ENCODE data around the gene ZDHHC5.
A peak's percentile ranks its signal among the peaks of the same experiment; 100 is the strongest.

Gene ZDHHC5, protein sequence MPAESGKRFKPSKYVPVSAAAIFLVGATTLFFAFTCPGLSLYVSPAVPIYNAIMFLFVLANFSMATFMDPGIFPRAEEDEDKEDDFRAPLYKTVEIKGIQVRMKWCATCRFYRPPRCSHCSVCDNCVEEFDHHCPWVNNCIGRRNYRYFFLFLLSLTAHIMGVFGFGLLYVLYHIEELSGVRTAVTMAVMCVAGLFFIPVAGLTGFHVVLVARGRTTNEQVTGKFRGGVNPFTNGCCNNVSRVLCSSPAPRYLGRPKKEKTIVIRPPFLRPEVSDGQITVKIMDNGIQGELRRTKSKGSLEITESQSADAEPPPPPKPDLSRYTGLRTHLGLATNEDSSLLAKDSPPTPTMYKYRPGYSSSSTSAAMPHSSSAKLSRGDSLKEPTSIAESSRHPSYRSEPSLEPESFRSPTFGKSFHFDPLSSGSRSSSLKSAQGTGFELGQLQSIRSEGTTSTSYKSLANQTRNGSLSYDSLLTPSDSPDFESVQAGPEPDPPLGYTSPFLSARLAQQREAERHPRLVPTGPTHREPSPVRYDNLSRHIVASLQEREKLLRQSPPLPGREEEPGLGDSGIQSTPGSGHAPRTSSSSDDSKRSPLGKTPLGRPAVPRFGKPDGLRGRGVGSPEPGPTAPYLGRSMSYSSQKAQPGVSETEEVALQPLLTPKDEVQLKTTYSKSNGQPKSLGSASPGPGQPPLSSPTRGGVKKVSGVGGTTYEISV

DNA sequence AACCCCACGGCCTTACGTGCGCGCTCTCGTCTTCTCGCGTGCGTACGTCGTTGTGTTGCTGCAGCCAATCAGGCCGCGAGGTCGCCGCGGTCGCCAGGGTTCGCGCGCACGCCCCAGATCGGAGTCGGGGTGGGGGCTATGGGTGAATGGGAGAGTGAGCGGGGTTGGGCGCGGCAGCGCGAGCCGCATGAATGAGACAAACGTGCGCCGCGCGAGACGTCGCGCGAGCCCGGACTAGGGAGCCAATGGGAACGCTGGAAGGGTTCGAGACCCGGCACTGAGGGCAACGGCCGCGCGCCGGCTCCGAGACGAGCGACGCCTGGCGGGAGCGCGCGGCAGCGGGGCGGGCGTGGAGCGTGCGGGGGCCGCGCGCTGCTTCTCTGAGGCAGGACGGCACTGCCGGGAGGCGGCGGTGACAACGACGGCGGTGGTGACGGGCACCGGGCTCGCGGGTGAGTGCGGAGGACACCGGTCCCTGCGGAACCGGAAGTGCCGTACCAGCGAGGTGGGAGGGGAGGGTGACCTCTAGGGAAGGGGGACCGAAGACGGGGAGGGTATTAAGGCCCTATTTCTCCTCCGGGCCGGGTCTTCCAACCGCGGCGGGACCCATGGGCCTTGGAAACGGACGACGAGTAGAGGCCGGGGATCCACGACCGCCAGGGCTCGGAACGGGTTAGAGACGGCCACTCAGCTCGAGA lies at the start of gene ZDHHC5:
Gene ZDHHC5, plus strand, starts transcription at position 379 of the 698 bp plus-strand sequence. CDS start 4,977 bp downstream, outside the sequence.
- H3K27ac ChIP-seq (ENCODE audit: low read depth, low read length) = peak within 1 kb of the TSS; percentile 98
- peak within 1 kb of the TSS; percentile 95 for H3K9ac ChIP-seq (ENCODE audit: low read length)
- no peaks in the 10 kb centered on the region for H3K27me3 ChIP-seq (ENCODE audit: control insufficient read depth, insufficient read depth, low read length)
- peak within 1 kb of the TSS; percentile 94 for H3K4me3 ChIP-seq (ENCODE audit: low read length)
- H3K36me3 ChIP-seq (ENCODE audit: control insufficient read depth, insufficient read depth, low read length) = peaks cover 5% of the 10 kb centered on the region
- H3K4me1 ChIP-seq (ENCODE audit: control insufficient read depth, insufficient read depth, low read length) = peaks cover 9% of the 10 kb centered on the region

DNA sequence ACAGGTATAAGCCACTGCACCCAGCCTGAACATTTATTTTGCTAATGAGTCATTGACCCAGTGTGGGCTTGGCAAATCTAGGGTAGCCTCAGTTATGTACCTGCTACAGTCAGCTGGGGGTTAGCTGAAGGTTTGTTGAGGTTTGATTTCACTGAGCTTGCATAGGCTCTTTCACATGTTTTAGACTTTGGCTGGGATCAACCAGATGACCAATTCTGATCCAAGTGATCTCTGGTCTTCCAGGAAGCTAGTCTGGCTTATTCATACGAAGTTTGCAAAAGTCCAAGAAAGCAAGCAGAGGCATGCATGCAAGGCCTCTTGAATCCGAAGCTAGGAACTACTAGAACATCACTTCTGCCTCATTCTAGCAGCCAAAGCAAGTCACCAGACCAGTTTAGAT lies 49.5 kb upstream of the ZDHHC5 start:
- Histone ChIP-seq H3K27ac (ENCODE audit: low read depth, low read length) (no peak overlapping the region), H3K36me3 (ENCODE audit: control insufficient read depth, insufficient read depth, low read length) (no peaks in the 10 kb centered on the region), H3K4me1 (ENCODE audit: control insufficient read depth, insufficient read depth, low read length) (no peaks in the 10 kb centered on the region), H3K27me3 (ENCODE audit: control insufficient read depth, insufficient read depth, low read length) (no peaks in the 10 kb centered on the region), H3K4me3 (ENCODE audit: low read length) (no peak overlapping the region), H3K9ac (ENCODE audit: low read length) (no peak overlapping the region)

- no peak overlapping the region for H3K4me3 ChIP-seq (ENCODE audit: low read length)
- H3K4me1 ChIP-seq (ENCODE audit: control insufficient read depth, insufficient read depth, low read length) = no peaks in the 10 kb centered on the region
- no peak overlapping the region for H3K27ac ChIP-seq (ENCODE audit: low read depth, low read length)
- H3K36me3 ChIP-seq (ENCODE audit: control insufficient read depth, insufficient read depth, low read length) = no peaks in the 10 kb centered on the region
- no peaks in the 10 kb centered on the region for H3K27me3 ChIP-seq (ENCODE audit: control insufficient read depth, insufficient read depth, low read length)
- H3K9ac ChIP-seq (ENCODE audit: low read length) = no peak overlapping the region
These were observed 48.6 kb upstream of the ZDHHC5 start for GRCh38 chr11:57619331-57619730.

DNA sequence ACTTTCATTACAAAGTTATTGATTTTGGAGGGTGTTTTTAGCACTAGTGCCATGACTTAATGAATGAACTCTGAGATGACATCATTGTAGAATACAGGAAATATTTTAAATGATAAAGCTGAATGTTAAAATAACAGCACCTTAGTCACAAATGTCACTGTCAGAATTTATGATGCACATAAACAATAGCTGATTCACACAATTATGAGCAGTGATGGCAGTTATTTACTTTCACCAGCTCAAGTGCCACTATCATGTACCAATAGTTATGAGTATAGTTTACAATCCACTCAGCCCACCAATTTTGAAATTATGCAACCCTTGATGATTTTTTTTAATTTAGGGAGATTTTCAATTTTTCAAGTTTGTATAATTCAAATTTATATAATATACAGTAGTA lies 47.4 kb upstream of the ZDHHC5 start:
- Histone ChIP-seq H3K9ac (ENCODE audit: low read length) (no peak overlapping the region), H3K27me3 (ENCODE audit: control insufficient read depth, insufficient read depth, low read length) (no peaks in the 10 kb centered on the region), H3K4me3 (ENCODE audit: low read length) (no peak overlapping the region), H3K27ac (ENCODE audit: low read depth, low read length) (no peak overlapping the region), H3K4me1 (ENCODE audit: control insufficient read depth, insufficient read depth, low read length) (no peaks in the 10 kb centered on the region), H3K36me3 (ENCODE audit: control insufficient read depth, insufficient read depth, low read length) (no peaks in the 10 kb centered on the region)

DNA sequence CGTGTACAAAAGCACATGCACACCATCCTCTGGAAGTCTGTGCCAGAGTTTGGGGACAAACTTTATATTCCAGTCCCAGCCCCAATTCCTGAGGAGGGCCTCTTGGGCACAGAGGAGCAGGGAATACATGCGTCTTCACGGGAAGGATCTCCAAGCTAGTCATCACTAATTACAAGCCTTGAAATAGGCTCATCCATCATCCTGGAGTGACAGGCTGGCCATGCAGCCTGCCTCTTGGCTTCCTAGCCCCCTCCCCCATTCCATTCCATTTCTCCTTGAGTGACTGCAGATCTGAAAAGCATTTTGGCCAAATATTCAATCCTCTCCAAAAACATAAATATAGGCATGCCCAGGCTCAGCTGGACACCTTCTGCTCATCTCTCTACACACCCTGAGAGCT lies 45.7 kb upstream of the ZDHHC5 start:
- Histone ChIP-seq H3K4me3 (ENCODE audit: low read length) (no peak overlapping the region), H3K4me1 (ENCODE audit: control insufficient read depth, insufficient read depth, low read length) (no peaks in the 10 kb centered on the region), H3K36me3 (ENCODE audit: control insufficient read depth, insufficient read depth, low read length) (no peaks in the 10 kb centered on the region), H3K9ac (ENCODE audit: low read length) (no peak overlapping the region), H3K27ac (ENCODE audit: low read depth, low read length) (no peak overlapping the region), H3K27me3 (ENCODE audit: control insufficient read depth, insufficient read depth, low read length) (no peaks in the 10 kb centered on the region)

DNA sequence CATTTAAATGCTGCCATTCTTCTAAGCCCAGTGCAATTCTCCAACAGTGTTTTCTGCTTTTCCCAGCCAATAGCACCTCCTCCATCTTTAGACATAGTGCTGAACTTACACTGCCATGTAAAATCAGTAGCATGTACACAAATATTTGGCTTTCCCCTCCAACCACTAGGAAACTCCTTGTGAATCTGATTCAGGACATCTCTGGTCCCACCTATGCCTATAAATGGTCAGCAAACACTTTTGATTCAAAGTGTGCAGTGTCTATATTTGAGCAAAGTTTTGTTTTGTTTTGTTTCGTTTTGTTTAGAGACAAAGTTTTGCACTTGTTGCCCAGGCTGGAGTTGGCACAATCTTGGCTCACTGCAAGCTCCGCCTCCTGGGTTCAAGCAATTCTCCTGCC lies 43.0 kb upstream of the ZDHHC5 start:
- no peak overlapping the region for H3K27ac ChIP-seq (ENCODE audit: low read depth, low read length)
- H3K4me3 ChIP-seq (ENCODE audit: low read length) = no peak overlapping the region
- no peaks in the 10 kb centered on the region for H3K36me3 ChIP-seq (ENCODE audit: control insufficient read depth, insufficient read depth, low read length)
- no peaks in the 10 kb centered on the region for H3K4me1 ChIP-seq (ENCODE audit: control insufficient read depth, insufficient read depth, low read length)
- no peaks in the 10 kb centered on the region for H3K27me3 ChIP-seq (ENCODE audit: control insufficient read depth, insufficient read depth, low read length)
- no peak overlapping the region for H3K9ac ChIP-seq (ENCODE audit: low read length)

- no peak overlapping the region for H3K27ac ChIP-seq (ENCODE audit: low read depth, low read length)
- no peaks in the 10 kb centered on the region for H3K4me1 ChIP-seq (ENCODE audit: control insufficient read depth, insufficient read depth, low read length)
- no peaks in the 10 kb centered on the region for H3K36me3 ChIP-seq (ENCODE audit: control insufficient read depth, insufficient read depth, low read length)
- H3K9ac ChIP-seq (ENCODE audit: low read length) = no peak overlapping the region
- no peak overlapping the region for H3K4me3 ChIP-seq (ENCODE audit: low read length)
- H3K27me3 ChIP-seq (ENCODE audit: control insufficient read depth, insufficient read depth, low read length) = peaks cover 5% of the 10 kb centered on the region
These were observed 41.0 kb upstream of the ZDHHC5 start for GRCh38 chr11:57626895-57627294.

GRCh38 chr11:57630171-57630570 lies 37.7 kb upstream of the ZDHHC5 start:
- Histone ChIP-seq H3K27me3 (ENCODE audit: control insufficient read depth, insufficient read depth, low read length) (peaks cover 5% of the 10 kb centered on the region), H3K9ac (ENCODE audit: low read length) (no peak overlapping the region), H3K4me1 (ENCODE audit: control insufficient read depth, insufficient read depth, low read length) (no peaks in the 10 kb centered on the region), H3K4me3 (ENCODE audit: low read length) (no peak overlapping the region), H3K36me3 (ENCODE audit: control insufficient read depth, insufficient read depth, low read length) (no peaks in the 10 kb centered on the region), H3K27ac (ENCODE audit: low read depth, low read length) (no peak overlapping the region)

GRCh38 chr11:57632116-57632515 lies 35.8 kb upstream of the ZDHHC5 start:
- no peak overlapping the region for H3K9ac ChIP-seq (ENCODE audit: low read length)
- H3K4me3 ChIP-seq (ENCODE audit: low read length) = no peak overlapping the region
- no peaks in the 10 kb centered on the region for H3K4me1 ChIP-seq (ENCODE audit: control insufficient read depth, insufficient read depth, low read length)
- peaks cover 5% of the 10 kb centered on the region for H3K27me3 ChIP-seq (ENCODE audit: control insufficient read depth, insufficient read depth, low read length)
- H3K36me3 ChIP-seq (ENCODE audit: control insufficient read depth, insufficient read depth, low read length) = no peaks in the 10 kb centered on the region
- H3K27ac ChIP-seq (ENCODE audit: low read depth, low read length) = no peak overlapping the region

- H3K9ac ChIP-seq (ENCODE audit: low read length) = no peak overlapping the region
- peaks cover 4% of the 10 kb centered on the region for H3K4me1 ChIP-seq (ENCODE audit: control insufficient read depth, insufficient read depth, low read length)
- H3K27me3 ChIP-seq (ENCODE audit: control insufficient read depth, insufficient read depth, low read length) = peaks cover 5% of the 10 kb centered on the region
- H3K36me3 ChIP-seq (ENCODE audit: control insufficient read depth, insufficient read depth, low read length) = no peaks in the 10 kb centered on the region
- H3K4me3 ChIP-seq (ENCODE audit: low read length) = no peak overlapping the region
- no peak overlapping the region for H3K27ac ChIP-seq (ENCODE audit: low read depth, low read length)
These were observed 34.4 kb upstream of the ZDHHC5 start for GRCh38 chr11:57633394-57634070.

- no peak overlapping the region for H3K9ac ChIP-seq (ENCODE audit: low read length)
- no peak overlapping the region for H3K4me3 ChIP-seq (ENCODE audit: low read length)
- peaks cover 5% of the 10 kb centered on the region for H3K27me3 ChIP-seq (ENCODE audit: control insufficient read depth, insufficient read depth, low read length)
- H3K4me1 ChIP-seq (ENCODE audit: control insufficient read depth, insufficient read depth, low read length) = peaks cover 4% of the 10 kb centered on the region
- H3K36me3 ChIP-seq (ENCODE audit: control insufficient read depth, insufficient read depth, low read length) = no peaks in the 10 kb centered on the region
- no peak overlapping the region for H3K27ac ChIP-seq (ENCODE audit: low read depth, low read length)
These were observed 33.6 kb upstream of the ZDHHC5 start for GRCh38 chr11:57634311-57634710.

DNA sequence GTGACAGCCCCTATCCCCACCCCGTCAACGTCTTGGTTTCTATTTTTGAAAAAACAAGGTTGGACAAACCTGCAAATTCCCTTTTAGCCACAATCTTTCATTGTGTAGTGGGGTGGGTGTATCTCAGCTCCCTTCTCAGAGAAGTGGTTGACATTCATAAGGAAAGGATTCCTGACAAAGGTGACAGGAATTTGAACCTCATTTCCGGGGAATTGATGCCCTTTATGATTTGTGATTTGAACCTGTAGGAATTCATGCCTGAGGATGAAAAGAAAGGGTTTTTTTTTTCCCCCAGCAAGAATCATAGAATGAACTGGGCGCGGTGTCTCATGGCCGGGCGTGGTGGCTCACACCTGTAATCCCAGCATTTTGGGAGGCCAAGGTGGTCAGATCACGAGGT lies 32.7 kb upstream of the ZDHHC5 start:
- H3K27me3 ChIP-seq (ENCODE audit: control insufficient read depth, insufficient read depth, low read length) = peaks cover 5% of the 10 kb centered on the region
- H3K4me1 ChIP-seq (ENCODE audit: control insufficient read depth, insufficient read depth, low read length) = peaks cover 4% of the 10 kb centered on the region
- H3K9ac ChIP-seq (ENCODE audit: low read length) = no peak overlapping the region
- no peak overlapping the region for H3K4me3 ChIP-seq (ENCODE audit: low read length)
- H3K36me3 ChIP-seq (ENCODE audit: control insufficient read depth, insufficient read depth, low read length) = no peaks in the 10 kb centered on the region
- no peak overlapping the region for H3K27ac ChIP-seq (ENCODE audit: low read depth, low read length)
